CD4-positive, alpha-beta T cell treated with Interleukin-4 for 1 hour (primary cell): Measurements from ENCODE around the gene DDX3X.
A peak's percentile ranks its signal among the peaks of the same experiment; 100 is the strongest.
"Not testable (repeated sequence)": the region's sequence is repeated elsewhere in the genome, so short reads cannot be mapped to it uniquely, and the experiment has no call there.

ENCODE experiments used
- DNase-seq, 2 donors: peaks; one replicate each; pipeline ENCODE4 v3.0.0-alpha.2; 2020 to 2022

DDX3X gene

DNA sequence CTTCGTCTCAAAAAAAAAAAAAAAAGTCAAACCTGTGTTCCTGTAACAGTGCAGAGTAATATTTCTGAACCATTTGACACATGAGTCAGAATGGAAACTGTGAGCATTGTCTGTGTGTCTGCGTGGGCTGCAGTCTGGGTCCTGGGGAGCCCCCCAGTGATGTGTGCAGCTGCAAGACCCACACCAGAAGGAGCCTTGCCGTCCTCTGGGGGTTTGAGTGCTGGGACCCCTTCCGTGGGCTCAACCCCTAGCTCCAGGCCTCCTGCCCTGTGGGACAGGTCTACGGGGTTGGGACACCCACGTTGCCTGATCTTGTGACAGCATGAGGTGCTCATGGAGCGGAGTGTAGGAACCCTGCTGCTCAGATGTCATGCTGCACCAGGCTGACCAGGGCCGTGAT lies 43.7 kb downstream of the DDX3X start:
- no peak for DNase-seq

DNA sequence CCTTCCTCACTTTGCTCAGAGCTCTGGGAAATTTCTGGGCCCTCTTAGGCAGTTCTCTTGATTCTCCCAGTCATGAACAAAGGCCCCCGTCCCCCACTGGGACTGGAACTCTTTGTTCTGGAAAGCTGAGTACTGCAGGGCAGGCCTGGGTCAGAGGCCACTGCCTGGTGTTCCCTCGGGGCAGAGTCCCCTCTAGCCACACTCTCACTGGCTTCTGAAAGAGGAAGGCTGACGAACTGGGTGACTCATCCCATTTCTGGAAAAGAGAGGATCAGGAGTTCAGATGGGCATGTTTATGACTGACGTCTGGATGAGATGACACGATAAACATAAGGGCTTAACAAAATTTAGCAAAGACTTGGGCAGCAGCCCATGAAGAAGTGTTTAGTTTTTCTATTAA lies 47.7 kb downstream of the DDX3X start:
- peak in 1 of 2 donors; percentile 55 for DNase-seq

DNA sequence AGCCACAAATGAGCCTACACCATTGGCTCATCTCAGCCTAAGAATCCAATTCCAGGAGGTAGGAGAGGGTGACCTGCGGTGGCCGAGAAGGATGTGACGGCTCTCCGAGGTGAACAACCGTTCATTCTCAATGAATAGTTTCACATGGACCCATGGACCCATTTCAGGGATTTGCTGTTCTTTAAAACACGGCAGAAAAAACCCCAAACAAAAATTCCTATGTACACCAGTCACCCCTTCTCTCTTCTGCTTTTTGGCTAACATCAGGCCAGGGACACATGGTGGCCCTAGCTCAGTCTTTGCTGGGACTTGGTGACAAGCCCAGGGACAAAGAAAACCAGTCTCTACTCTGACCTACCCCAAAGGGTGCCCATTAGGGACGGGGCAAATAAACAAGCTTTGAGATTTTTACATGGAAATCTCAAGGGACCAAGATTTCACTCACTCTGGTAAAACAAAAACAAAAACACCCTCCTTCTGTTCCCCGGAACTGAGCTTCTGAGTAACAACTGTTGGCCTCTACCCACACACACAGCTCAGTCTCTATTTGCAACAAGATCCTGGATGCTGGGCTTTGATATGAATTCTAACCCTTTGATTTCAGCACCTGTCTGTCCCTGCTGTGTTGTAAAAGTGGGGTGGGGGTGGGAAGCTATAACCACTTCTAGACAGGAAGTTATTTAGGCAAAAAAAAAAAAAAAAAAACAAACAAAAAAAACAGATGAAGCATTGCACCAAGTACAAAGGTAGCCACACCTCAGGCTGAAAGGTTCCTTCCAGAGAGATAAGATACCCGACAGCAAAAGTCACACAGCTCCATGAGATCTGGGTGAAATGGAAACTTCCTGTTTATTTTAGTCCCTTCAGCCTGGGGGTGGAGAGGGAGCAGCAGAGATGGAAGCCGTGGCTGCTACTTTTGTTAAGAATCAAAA lies 49.0 kb downstream of the DDX3X start:
- DNase-seq = peak; percentile 44 to 77

DNA sequence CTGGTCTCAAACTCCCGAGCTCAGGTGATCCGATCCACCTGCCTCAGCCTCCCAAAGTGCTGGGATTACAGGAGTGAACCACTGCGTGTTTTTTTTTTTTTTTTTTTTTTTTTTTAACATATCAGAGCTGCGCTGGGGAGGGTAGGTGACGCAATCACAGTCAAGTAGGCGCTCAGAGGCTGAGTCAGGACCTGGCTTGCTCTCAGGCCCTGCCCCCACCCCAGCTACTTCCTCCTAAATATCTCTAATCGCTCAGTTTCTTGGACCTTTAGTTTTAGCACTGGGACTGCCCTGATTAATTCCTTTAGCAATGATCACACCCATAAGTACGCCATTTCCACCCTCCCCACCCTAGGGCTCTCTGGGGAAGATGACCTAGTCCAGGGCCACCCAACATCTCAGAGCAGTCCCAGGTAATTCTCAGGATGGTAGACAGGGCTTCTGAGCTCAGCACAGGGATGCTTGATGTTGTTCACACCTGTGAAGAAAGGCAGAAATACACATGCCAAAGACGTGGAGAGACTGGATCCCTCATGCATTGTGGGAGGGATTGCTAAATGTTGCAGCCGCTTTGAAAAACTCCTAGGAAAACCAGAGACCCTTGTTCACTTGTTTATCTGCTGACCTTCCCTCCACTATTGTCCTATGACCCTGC lies 50.2 kb downstream of the DDX3X start:
- peak; percentile 70 to 78 for DNase-seq

DNA sequence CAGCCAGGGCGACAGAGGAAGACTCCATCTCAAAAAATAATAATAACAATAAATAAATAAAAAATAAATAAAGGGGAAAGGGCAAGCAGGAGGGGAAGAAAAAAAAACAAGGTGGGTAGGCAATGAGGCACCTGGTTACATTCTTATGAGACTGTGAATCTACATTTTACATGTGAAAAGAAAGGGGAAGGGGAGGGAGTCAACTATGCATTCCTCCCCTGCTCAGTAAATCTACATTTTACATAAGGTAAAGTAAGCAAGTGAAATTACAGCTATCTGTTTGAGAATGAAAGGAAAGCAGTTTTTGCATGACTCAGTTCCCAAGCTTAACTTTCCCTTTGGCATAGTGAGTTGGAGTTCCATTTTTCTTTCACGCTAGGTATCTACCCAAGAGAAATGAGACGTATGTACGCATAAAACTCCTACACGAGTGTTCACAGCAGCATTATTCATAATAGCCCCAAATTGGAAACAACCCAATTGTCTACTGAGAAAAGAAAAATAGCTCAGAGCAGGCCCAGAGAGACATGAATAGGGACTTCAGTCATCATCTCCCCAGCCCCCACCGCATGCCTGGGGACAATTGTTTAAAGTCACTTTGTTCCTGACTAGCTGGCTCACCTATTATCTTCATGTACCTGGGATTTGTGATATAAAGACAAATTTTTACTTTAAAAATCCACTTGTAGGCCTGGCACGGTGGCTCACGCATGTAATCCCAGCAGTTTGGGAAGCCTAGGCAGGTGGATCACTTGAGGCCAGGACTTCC lies 52.4 kb downstream of the DDX3X start:
- DNase-seq = no peak

DNA sequence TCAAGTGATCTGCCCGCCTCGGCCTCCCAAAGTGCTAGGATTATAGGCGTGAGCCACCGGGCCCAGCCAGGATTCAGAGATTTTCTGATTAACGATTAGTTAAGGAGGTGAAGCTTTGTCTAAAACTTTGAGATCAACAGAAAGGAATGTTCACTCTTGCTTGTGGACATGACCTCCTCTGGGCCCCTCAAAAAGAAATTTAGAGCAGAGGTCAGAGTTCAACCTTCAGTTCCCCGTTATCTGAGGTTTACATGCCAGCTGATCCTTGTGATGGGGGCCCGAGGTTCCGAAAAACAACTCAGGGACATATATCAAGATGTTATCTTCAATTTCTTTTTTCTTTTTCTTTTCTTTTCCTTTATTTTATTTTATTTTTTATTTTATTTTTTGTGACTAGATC lies 54.6 kb downstream of the DDX3X start:
- DNase-seq = no peak

DNA sequence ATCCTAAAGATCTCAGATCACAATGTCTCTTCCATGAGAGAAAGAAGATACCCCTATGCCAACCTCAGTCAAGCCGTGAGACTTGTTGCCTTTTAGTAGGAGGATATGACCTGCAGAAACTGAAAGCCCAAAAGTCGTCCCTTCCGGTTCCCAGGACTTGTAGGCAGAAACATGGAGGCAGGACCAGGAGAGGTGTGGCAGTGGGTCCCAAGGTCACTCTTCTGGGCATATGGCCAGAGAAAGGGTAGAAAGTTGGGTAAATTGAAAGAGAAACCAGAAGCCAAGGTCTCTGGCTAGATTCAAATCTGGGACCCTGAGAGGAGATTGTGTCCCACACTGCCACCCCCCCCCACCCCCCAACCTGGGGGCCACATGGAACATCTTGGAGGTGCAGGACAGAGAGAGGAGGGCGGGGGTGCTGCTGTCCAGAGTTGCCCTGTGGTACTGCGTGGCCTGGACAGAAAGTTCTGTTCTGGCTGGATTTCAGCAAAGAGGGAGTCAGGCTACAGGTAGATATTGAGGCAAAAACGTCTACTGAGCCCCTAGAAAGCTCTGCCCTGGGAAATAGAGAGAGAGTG lies 55.4 kb downstream of the DDX3X start:
- no peak for DNase-seq

DNA sequence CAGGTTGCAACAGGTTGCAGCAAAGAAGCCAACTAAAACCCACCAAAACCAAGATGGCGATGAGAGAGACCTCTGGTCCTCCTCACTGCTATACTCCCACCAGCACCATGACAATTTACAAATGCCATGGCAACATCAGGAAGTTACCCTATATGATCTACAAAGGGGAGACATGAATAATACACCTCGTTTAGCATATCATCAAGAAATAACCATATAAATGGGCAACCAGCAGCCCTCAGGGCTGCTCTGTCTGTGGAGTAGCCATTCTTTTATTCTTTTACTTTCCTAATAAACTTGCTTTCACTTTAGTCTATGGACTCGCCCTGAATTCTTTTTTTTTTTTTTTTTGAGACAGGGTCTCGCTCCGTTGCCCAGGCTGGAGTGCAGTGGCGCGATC lies 56.6 kb downstream of the DDX3X start:
- DNase-seq = not testable (repeated sequence)

DNA sequence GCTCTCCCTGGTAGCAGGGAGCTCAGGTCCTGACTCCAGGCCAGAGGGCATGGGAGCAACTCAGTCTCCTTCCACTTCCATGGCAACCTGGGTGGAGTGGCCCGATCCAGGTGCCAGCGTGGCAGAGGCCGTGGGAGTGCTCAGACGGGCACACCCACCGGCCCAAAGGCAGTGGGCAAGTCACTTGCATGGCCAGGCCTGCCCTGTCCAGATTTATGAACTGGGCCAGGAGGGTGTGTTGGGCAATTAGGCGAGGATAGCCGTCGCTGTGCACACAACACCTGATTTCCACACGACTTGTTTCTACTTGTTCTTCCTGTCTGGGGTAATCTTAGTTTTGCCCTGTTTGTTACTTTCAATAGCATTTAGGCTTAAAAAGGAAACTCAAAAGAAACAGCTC lies 57.6 kb downstream of the DDX3X start:
- DNase-seq = no peak

DNA sequence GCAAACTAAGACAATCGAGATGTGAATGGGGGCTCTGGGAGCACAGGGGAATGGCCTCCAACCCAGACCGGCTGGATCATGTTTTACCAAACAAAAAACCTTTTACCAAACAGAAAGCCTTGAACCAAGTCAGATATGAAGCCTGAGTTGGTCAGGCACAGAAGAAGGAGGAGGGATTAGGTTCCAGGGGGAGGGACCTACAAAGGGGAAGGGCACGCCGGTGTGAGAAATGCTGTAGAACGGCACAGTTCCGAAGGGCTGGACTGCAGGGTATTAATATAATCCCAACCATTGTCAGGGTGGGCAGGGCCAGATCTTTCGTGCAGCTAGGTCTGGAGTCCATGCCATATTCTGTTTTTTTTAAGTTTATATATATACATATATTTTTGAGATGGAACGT lies 60.3 kb downstream of the DDX3X start:
- no peak for DNase-seq

DNA sequence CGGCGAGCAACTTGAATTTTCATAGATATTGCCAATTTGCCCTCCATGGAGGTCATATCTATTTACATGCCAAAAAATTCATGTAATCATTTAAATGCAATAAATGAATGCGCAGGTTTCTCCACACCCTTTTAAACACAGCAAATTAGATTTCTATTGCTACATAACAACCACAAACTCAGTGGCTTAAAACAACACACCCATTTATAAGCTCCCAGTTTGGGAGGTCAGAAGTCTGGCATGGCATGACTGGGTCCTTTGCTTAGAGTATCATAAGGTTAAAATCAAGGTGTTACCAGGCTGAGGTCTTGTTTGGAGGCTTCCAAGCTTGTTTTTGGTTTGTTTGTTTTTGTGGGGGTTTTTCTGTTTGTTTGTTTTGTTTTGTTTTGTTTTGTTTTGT lies 63.3 kb downstream of the DDX3X start:
- no peak for DNase-seq

DNA sequence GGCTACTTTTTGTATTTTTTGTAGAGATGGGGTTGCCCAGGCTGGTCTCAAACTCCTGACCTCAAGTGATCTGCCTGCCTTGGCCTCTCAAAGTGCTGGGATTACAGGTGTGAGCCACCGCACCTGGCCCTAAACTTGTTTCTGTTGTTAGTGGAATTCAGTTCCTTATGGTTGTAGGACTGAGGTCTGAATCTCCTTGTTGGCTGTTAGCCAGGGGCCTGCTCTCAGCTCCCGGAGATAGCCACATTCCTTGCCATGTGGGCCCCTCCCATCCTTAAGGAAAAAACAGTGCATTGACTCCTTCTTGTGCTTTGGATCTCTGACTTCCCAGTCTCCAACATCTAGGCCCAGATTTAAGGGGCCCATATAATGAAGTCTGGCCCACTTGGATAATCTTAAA lies 63.8 kb downstream of the DDX3X start:
- DNase-seq = no peak

DNA sequence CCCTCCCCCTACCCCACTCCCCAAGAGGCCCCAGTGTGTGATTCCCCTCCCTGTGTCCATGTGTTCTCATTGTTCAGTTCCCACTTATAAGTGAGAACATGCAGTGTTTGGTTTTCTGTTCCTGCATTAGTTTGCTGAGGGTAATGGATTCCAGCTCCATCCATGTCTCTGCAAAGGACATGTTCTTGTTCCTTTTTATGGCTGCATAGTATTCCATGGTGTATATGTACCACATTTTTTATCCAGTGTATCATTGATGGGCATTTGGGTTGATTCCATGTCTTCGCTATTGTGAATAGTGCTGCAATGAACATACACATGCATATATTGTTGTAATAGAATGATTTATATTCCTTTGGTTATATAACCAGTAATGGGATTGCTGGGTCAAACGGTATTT lies 68.6 kb downstream of the DDX3X start:
- not testable (repeated sequence) for DNase-seq

DNA sequence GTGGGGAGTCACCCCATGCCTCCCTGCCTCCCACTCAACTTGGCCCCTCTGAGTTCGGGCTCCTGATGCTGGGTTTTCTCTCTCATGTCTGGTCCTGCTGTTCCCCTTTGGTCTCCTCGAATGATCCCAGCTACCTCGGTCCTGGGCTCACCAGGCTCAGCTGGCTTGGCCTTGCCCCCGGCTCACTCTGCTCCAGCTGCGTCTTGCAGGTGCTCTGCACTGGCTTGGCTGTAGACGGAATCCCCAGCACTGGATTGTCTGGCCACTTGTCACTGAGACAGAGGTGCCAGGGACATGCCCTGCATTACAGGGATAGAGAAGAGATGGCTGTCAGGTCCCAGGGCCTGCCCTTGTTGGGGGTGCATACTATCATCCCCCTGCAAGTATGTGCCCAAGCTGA lies 71.6 kb downstream of the DDX3X start:
- no peak for DNase-seq

DNA sequence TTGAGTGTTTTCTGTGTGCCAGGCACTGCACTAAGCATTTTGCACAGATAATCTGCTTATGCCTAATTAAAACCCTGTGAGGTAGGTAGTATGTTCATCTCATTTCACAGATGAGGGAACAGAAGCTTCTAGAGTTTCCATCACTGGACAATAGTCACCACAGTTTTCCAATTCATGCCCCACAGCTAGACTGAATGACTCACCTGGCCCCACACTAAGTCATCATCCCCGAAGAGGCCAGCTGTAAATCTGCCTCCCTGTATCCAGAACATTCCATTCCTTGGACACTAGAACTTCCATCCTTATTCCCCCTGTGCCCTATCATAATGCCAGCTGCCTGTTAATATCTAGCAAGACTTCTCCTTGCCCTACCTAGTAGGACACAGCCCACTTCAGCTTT lies 72.2 kb downstream of the DDX3X start:
- no peak for DNase-seq

DNA sequence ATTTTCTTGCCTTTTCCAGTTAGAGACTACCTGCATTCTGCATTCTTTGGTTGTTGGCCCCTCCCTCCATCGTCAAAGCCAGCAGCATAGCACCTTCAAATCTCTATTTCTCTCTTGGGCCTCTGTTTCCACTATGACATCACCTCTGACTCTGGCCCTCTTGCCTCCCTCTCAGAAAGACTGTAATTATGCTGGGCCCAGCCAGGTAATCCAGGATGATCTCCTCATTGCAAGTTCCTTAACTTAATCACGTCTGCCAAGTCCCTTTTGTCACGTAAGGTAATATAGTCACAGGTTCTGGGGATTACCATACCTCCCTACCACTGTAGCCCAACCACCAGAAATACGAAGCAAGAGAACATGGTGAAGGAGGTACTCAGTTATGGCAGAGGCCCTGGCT lies 73.9 kb downstream of the DDX3X start:
- DNase-seq = no peak

DNA sequence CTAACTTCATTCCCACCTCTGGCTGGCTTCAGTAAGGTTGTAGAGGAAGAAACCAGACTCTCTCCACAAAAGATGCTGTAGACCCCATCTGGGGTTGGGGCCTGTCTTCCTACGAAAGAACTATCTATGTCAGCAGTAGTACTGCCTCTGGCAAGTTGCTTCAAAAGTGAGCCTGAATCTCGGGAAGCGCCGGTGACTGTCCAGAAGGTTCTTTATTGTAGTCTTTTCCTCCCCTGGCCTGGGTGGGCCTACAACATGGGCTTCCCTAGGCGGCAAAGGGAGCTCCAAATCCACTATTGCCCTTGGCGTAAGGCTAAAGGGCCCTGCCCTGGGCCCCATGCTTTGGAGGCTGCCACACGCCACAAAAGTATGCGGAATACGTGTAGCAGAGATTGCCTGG lies 74.6 kb downstream of the DDX3X start:
- no peak for DNase-seq

DNA sequence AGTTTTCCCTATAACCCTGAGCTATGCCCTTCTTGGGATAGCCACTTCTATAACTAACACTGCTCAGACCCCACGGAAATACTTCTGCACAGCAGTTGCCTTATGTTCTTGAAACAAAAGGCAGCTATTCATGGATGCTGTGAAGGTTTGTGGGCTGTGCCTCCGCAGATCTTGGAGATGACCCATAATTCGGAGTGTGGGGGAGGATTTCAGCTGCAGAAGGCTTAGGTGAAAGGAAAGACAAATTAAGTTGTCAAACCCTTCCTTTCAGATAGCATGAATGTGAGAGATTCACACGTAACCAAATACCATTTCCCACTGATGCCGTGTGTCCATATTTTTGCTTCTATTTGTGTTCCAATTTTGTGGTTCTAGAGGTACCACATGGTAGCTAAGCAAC lies 75.0 kb downstream of the DDX3X start:
- no peak for DNase-seq

DNA sequence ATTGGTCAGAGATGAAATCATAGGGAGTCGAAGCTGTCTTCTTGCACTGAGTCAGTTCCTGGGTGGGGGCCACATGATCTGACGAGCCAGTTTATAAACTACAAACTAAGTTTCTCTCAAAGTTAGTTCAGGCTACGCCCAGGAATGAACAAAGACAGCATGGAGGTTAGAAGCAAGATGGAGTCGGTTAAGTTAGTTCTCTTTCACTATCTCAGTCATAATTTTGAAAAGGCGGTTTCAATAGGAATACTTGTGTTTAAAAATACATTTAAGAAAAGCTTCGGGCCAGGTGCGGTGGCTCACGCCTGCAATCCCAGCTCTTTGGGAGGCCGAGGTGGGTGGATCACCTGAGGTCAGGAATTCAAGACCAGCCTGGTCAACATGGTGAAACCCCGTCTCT lies 77.3 kb downstream of the DDX3X start:
- DNase-seq = not testable (repeated sequence)

DNA sequence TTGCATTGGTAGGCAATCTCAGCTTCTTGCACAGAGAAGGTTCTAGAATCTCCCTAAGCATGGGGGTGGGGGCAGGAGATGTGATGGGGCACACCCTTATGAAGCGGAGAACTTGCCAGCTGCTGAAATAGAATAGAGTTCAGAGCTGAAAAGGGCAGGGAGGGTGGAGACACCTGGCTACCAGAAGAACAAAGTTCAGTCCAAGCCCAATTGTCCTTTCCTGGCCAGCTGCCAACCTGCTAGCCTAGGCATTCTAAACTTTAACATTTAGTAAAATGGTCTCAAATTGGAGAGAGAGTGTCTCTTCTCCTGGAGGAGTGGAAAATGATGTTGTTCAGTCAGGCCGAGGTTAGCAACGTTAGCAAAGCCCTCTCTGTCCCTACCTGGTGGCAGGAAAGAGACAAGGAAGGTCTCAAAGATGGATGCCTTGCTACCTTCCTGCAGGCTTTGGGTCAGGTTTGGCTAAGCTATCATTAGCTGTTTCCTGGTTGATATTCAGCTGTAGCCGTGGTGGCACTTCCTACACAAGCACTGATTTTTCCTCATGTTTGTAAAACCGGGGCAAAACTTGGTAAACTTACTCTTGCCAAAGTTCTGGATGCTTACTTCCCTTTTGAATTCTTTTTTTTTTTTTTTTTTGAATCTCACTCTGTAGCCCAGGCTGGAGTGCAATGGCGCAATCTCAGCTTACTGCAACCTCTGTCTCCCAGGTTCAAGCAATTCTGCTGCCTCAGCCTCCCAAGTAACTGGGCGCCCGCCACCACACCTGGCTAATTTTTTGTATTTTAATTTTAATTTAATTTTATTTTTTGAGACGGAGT lies 78.5 kb downstream of the DDX3X start:
- no peak for DNase-seq
